GM13976 (cell line): Measurements from ENCODE around the gene SLC39A13.

Experiments used
- DNase-seq: peaks from one replicate; pipeline ENCODE4 v3.0.0; 2012; ENCODE audit warnings: low spot score
- in situ Hi-C: fragments of 300-500 bp; cut with MboI; formaldehyde crosslinking; loops from one replicate; pipeline ENCODE4 v1.12.0; 2022; ENCODE audit warnings: low sequenced_read_pairs, mixed read lengths, inconsistent platforms; ENCODE audit not compliant: unreplicated experiment
- TF ChIP-seq, protein P1 (sequence below): IDR thresholded peaks from 2 replicates; pipeline ENCODE4 v1.5.1; 2012; ENCODE audit warnings: borderline replicate concordance, mild to moderate bottlenecking; ENCODE audit not compliant: insufficient read depth; ENCODE audit errors: extremely low read depth, missing control alignments, control extremely low read depth

Gene SLC39A13

DNA sequence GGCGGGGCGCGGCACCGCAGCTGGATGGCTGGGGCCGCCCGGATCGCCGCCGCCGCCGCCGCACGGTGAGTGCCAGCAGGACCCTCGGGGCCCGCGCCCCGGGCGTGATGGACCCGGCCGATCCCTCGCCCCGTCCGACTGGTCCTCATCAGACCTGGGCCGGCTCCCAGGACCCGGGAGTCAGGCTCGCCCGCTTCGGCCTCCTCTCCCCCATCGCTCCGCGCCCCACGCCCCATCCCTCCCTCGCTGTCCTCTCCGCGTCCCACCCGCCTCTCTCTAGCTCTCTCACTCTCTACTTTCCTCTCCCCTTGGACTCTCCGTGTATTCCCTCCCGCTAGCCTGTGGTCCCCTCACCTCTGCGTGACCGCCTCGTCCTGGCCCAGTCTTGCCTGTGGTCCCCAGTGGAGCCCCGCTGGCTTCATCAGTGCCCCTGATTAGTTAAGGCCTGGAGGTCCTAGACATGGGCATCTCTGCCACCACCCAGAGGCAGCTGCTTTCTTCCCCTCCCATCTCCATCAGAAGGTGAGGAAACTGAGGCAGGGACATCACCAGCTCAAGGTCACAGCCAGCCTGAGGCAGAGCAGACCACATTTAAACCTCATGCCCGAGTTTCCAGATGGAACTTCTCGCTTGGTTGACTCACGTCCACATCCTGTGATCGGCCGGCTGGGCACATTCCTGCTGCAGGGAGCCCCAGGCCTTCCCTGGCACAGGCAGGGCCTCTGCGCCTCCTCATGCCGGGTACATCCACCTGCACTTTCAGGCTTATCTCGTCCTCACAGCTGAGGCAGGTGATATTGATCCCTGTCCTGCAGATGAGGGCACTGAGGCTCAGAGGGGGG is 429 bp downstream of the SLC39A13 start:
- DNase-seq, result no peak
- in situ Hi-C loops, result no loop called here

DNA sequence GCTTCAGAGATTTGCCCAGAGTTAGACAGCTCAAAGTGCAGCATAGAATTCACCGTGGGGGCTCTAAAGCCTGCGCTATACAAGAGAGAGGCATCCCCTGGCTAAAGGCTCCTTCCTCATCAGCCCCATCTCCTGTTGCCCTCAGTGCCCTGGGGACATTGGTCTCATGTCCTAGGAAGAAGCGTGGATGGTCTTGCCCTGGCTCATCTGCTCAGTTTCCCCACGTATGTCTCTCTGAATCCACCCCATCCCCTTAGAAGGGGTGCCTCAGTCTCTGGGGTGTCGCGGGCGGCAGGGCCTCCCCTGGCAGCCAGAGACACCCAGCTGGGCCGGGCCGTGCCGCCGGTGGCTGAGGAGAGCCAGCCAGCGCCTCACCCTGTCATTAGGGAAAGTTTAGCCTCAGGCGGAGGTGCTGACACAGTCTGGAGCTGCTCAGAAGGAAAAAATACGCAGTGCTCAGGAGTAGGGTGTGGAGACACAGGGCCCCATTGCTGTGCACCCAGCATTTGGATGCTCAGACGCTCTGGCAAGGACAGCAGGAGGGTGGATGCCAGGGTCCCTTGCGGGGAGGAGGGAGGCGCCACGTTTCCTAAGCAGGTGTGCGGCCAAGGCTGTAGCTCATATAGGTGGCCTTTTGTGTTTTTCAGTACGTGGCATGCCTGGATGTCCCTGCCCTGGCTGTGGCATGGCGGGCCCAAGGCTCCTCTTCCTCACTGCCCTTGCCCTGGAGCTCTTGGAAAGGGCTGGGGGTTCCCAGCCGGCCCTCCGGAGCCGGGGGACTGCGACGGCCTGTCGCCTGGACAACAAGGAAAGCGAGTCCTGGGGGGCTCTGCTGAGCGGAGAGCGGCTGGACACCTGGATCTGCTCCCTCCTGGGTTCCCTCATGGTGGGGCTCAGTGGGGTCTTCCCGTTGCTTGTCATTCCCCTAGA is 1.3 kb downstream of the SLC39A13 start:
- TF ChIP-seq, protein P1, sequence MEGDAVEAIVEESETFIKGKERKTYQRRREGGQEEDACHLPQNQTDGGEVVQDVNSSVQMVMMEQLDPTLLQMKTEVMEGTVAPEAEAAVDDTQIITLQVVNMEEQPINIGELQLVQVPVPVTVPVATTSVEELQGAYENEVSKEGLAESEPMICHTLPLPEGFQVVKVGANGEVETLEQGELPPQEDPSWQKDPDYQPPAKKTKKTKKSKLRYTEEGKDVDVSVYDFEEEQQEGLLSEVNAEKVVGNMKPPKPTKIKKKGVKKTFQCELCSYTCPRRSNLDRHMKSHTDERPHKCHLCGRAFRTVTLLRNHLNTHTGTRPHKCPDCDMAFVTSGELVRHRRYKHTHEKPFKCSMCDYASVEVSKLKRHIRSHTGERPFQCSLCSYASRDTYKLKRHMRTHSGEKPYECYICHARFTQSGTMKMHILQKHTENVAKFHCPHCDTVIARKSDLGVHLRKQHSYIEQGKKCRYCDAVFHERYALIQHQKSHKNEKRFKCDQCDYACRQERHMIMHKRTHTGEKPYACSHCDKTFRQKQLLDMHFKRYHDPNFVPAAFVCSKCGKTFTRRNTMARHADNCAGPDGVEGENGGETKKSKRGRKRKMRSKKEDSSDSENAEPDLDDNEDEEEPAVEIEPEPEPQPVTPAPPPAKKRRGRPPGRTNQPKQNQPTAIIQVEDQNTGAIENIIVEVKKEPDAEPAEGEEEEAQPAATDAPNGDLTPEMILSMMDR, result no peak
- no peak for DNase-seq
- in situ Hi-C loops, result no loop called here

More for the DNA sequence above, 429 bp downstream of the SLC39A13 start:
- TF ChIP-seq, protein P1, result no peak

DNA sequence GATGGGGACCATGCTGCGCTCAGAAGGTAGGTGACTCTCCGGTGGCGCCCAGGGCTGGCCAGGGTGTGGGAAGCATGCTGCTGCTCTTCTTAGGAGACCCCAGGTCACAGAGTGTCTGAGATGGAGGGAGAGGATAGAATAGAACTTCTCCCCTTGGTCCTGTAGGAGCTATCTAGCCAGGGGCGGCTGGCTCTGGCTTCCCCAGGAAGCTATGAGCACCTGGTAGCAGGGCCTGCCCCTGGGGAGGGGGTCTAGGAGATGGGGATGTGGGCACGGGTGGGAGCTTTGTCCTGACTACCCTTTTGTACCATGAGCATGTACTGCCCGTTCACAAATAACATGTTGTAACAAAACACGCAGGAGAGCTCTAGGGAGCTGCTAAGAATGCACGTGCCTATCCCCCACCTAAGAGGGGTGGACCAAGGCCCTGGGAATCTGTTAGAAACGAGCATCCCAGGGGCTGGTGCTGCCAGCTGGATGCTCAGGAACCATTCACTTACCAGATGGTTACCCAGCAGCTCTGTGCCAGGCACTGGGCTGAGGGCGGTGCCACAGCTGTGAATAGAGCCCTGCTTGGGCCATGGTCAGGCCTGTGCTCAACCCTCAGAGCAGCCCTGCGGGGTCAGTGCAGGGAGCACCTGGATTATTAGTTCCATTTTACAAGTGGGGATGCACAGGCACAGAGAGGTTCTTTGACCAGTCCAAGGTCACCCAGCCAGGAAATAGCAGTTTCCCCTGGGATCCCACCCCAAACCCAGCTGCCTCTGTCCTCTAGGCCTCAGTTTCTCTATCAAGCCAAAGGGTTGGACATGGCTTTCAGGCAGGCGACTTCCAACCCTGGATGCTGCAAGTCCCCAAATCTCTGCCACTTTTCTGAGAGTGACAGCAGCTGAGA is 2.2 kb downstream of the SLC39A13 start:
- in situ Hi-C loops, result no loop called here
- TF ChIP-seq, protein P1, result no peak

DNA sequence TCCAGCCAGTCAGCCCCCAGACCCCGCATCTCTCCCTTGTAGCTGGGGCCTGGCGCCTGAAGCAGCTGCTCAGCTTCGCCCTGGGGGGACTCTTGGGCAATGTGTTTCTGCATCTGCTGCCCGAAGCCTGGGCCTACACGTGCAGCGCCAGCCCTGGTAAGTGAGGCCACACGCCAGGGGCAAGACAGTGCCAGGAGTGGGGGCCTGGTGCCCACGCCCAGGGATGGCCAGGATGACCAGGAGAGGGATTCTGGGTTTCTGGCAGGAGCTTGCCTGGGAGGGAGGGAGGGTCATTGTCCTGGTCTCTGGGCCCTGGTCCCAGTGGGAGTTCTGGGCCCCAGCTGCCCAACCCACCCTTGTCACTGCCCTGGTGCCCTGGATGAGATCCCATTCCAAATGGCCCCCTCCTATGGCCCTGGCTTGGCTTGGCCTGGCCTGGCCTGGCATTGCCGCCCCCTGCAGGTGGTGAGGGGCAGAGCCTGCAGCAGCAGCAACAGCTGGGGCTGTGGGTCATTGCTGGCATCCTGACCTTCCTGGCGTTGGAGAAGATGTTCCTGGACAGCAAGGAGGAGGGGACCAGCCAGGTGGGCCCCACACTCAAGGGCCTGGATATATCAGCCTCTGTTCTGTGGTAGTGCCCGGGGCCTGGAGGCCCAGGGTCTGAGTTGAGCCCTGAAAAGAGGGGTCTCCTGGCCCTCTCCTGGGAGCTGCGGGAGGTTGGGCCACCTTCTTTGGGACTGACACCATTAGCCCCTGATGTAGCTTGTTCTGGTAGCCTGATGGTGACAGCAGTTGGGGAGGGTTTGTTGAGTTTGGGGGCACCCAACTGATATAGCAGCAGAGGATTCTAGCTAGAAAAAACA is 3.7 kb downstream of the SLC39A13 start:
- DNase-seq, result peak; percentile 78
- in situ Hi-C loops, result no loop called here

More for the DNA sequence above, 2.2 kb downstream of the SLC39A13 start:
- no peak for DNase-seq

DNA sequence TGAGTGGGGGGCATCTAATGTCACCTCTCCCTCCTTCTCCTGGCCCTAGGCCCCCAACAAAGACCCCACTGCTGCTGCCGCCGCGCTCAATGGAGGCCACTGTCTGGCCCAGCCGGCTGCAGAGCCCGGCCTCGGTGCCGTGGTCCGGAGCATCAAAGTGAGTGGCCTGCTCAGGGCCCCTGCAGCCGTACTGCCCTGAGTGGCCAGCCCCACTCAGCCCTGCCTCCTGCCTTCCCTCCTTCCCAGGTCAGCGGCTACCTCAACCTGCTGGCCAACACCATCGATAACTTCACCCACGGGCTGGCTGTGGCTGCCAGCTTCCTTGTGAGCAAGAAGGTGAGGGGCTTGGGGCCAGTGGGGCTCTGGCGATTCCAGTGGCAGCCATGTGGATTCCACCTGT is 5.0 kb downstream of the SLC39A13 start:
- DNase-seq, result no peak
- TF ChIP-seq, protein P1, result no peak
- in situ Hi-C loops, result no loop called here

More for the DNA sequence above, 3.7 kb downstream of the SLC39A13 start:
- TF ChIP-seq, protein P1, result peak; percentile 97
